Amygdala (tissue), 56 donors: ENCODE data around the gene FITM1.

Experiments used
- DNase-seq, 56 donors: peaks; one replicate each; lab custom pipeline; 2025; lab: John Stamatoyannopoulos, UW

Gene FITM1

GRCh38 chr14:24137529-24138395 lies 7.3 kb downstream of the FITM1 start:
- DNase-seq = no peak

GRCh38 chr14:24138396-24139271 lies 8.2 kb downstream of the FITM1 start:
- DNase-seq = no peak

- DNase-seq = no peak
These were observed 8.9 kb downstream of the FITM1 start for GRCh38 chr14:24139272-24139934.

GRCh38 chr14:24141097-24141880 lies 10.8 kb downstream of the FITM1 start, which contains the start of gene EMC9:
Gene EMC9 (minus strand): TSS chr14:24141591. CDS start chr14:24141304, 287 bp downstream.
- peak; percentile 75 to 100 (median 99) for DNase-seq

GRCh38 chr14:24143511-24143910 lies 13.1 kb downstream of the FITM1 start:
- no peak for DNase-seq

GRCh38 chr14:24144451-24144850 lies 14.0 kb downstream of the FITM1 start:
- no peak for DNase-seq

- no peak for DNase-seq
These were observed 14.8 kb downstream of the FITM1 start for GRCh38 chr14:24145219-24145618.

GRCh38 chr14:24145690-24146452 lies 15.4 kb downstream of the FITM1 start:
- DNase-seq = no peak

- DNase-seq = peak in 55 of 56 donors; percentile 48 to 92 (median 82)
These were observed 16.1 kb downstream of the FITM1 start, which contains the start of gene PSME2 for GRCh38 chr14:24146453-24146977. Gene PSME2 (minus strand): TSS chr14:24146610. CDS start chr14:24146581, 29 bp downstream.

GRCh38 chr14:24146978-24147760 lies 16.7 kb downstream of the FITM1 start, which contains the start of gene RNF31:
Gene RNF31 (plus strand): TSS chr14:24147498. CDS start chr14:24147699, 201 bp downstream.
- peak; percentile 73 to 99 (median 95) for DNase-seq

- no peak for DNase-seq
These were observed 17.4 kb downstream of the FITM1 start for GRCh38 chr14:24147761-24148428.

- no peak for DNase-seq
These were observed 19.0 kb downstream of the FITM1 start for GRCh38 chr14:24149302-24149969.

- DNase-seq = no peak
These were observed 19.6 kb downstream of the FITM1 start for GRCh38 chr14:24150061-24150460.

- DNase-seq = no peak
These were observed 20.1 kb downstream of the FITM1 start for GRCh38 chr14:24150567-24150966.

- DNase-seq = no peak
These were observed 20.5 kb downstream of the FITM1 start for GRCh38 chr14:24150993-24151392.

- DNase-seq = no peak
These were observed 21.1 kb downstream of the FITM1 start for GRCh38 chr14:24151404-24152080.
